Upper lobe of right lung (tissue), 1 donor: ENCODE results near the gene REPIN1. TPM values are rescaled to one million over a fixed set of nuclear protein-coding genes. Genes with fewer than 3 reads are reported as not detected.

Experiments used
- ATAC-seq: fragments of 200-7000 bp; cut with Tn5 transposase; one replicate; pipeline ENCODE4 v1.9.1; 2020; ENCODE audit warnings: mild to moderate bottlenecking, moderate library complexity
- DNase-seq: peaks from one replicate; pipeline ENCODE4 v3.0.0-alpha.2; 2020
- H3K27ac ChIP-seq: fragments of 200-600 bp; one replicate; pipeline ENCODE4 v1.8.0; 2022
- H3K27me3 ChIP-seq: fragments of 200-600 bp; one replicate; pipeline ENCODE4 v1.8.0; 2022; ENCODE audit warnings: mild to moderate bottlenecking
- H3K36me3 ChIP-seq: fragments of 200-600 bp; one replicate; pipeline ENCODE4 v1.8.0; 2022
- H3K4me1 ChIP-seq: fragments of 200-600 bp; one replicate; pipeline ENCODE4 v1.8.0; 2022
- H3K4me3 ChIP-seq: fragments of 200-600 bp; one replicate; pipeline ENCODE4 v1.8.0; 2022; ENCODE audit warnings: mild to moderate bottlenecking
- H3K9me3 ChIP-seq: fragments of 200-600 bp; one replicate; pipeline ENCODE4 v1.8.0; 2022
- CTCF ChIP-seq: fragments of 200-600 bp; IDR thresholded peaks from one replicate; pipeline ENCODE4 v1.8.0; 2022; ENCODE audit warnings: antibody characterized with exemption
- intact Hi-C: fragments of 100-400 bp; cut with DNase I; formaldehyde crosslinking; loops from one replicate; pipeline ENCODE4 v1.11.0; 2022
- total RNA-seq: library from RNA; stranded (reverse); fragmentation: NEBNext Ultra II Directional; extraction: Animal tissue kit (Norgen Biotek cat#: 25700); gene quantifications from one replicate; pipeline ENCODE4 v1.2.1, GENCODE V29; 2021
- donor health status: DM: no; HTN: yes; CAD: no; lungs with severe emphysema.

REPIN1 gene
- total RNA-seq, 1 donor from 2014 or later: 93.7 TPM

GRCh38 chr7:150413640-150414081 lies 45.0 kb downstream of the REPIN1 start:
- H3K4me3 ChIP-seq: no peak overlapping the region
- intact Hi-C loops: no loop called here
- H3K36me3 ChIP-seq: no peaks in the 10 kb centered on the region
- no peaks in the 10 kb centered on the region for H3K9me3 ChIP-seq
- ATAC-seq: no peak
- no peaks in the 10 kb centered on the region for H3K27me3 ChIP-seq
- TF ChIP-seq CTCF: no peak
- no peak for DNase-seq
- no peaks in the 10 kb centered on the region for H3K4me1 ChIP-seq
- no peak overlapping the region for H3K27ac ChIP-seq

GRCh38 chr7:150415161-150416153 lies 46.8 kb downstream of the REPIN1 start:
- no peak for TF ChIP-seq CTCF
- no peaks in the 10 kb centered on the region for H3K27me3 ChIP-seq
- H3K4me1 ChIP-seq: no peaks in the 10 kb centered on the region
- no peak overlapping the region for H3K4me3 ChIP-seq
- ATAC-seq: peak; percentile 19
- intact Hi-C loops: no loop called here
- H3K9me3 ChIP-seq: no peaks in the 10 kb centered on the region
- H3K27ac ChIP-seq: no peak overlapping the region
- no peaks in the 10 kb centered on the region for H3K36me3 ChIP-seq
- DNase-seq: no peak

GRCh38 chr7:150417239-150417638 lies 48.6 kb downstream of the REPIN1 start:
- Histone ChIP-seq H3K9me3 (no peaks in the 10 kb centered on the region), H3K27ac (no peak overlapping the region), H3K36me3 (no peaks in the 10 kb centered on the region), H3K4me1 (no peaks in the 10 kb centered on the region), H3K27me3 (no peaks in the 10 kb centered on the region), H3K4me3 (no peak overlapping the region)
- DNase-seq: no peak
- ATAC-seq: no peak
- intact Hi-C loops: no loop called here
- TF ChIP-seq CTCF: no peak

GRCh38 chr7:150417863-150418262 lies 49.2 kb downstream of the REPIN1 start:
- Histone ChIP-seq H3K27ac (no peak overlapping the region), H3K27me3 (no peaks in the 10 kb centered on the region), H3K4me3 (no peak overlapping the region), H3K4me1 (no peaks in the 10 kb centered on the region), H3K9me3 (no peaks in the 10 kb centered on the region), H3K36me3 (no peaks in the 10 kb centered on the region)
- ATAC-seq (no peak), DNase-seq (no peak)
- TF ChIP-seq CTCF: no peak
- intact Hi-C loops: no loop called here

- H3K9me3 ChIP-seq: no peaks in the 10 kb centered on the region
- intact Hi-C loops: no loop called here
- H3K4me3 ChIP-seq: no peak overlapping the region
- DNase-seq (no peak), ATAC-seq (no peak)
- no peak for TF ChIP-seq CTCF
- H3K4me1 ChIP-seq: no peaks in the 10 kb centered on the region
- H3K27me3 ChIP-seq: no peaks in the 10 kb centered on the region
- H3K36me3 ChIP-seq: no peaks in the 10 kb centered on the region
- no peak overlapping the region for H3K27ac ChIP-seq
These were observed 51.6 kb downstream of the REPIN1 start for GRCh38 chr7:150420242-150420641.
